SU-DHL-6 (cell line): ENCODE measurements around the gene VPS52.
A peak's percentile ranks its signal among the peaks of the same experiment; 100 is the strongest.

Experiments
- H2AFZ ChIP-seq: fragments of 200-600 bp; sonication (generic); 2 replicates; pipeline ENCODE4 v1.6.1; 2014; ENCODE audit warnings: low read depth, mild to moderate bottlenecking, moderate library complexity, mixed read lengths, antibody characterized with exemption, low read length; ENCODE audit not compliant: severe bottlenecking
- H3F3A ChIP-seq: fragments of 200-600 bp; shearing (Covaris generic); 2 replicates; pipeline ENCODE4 v1.6.0; 2016; ENCODE audit warnings: antibody characterized with exemption, mild to moderate bottlenecking; ENCODE audit not compliant: insufficient read depth
- H3K27ac ChIP-seq: fragments of 200-600 bp; sonication (generic); 2 replicates; pipeline ENCODE4 v1.5.1; 2016; ENCODE audit warnings: low read depth, mild to moderate bottlenecking, low read length, moderate library complexity, mixed read lengths
- H3K27me3 ChIP-seq: fragments of 200-600 bp; sonication (generic), shearing (Covaris generic); 2 replicates; pipeline ENCODE4 v1.6.0; 2014; ENCODE audit warnings: mild to moderate bottlenecking, low read length
- H3K36me3 ChIP-seq: fragments of 200-600 bp; sonication (generic); 2 replicates; pipeline ENCODE4 v1.6.1; 2014; ENCODE audit warnings: mild to moderate bottlenecking, low read length, mixed read lengths
- H3K4me2 ChIP-seq: fragments of 300-600, 200-600 bp; shearing (Covaris generic), sonication (generic); 2 replicates; pipeline ENCODE4 v1.6.0; 2014; ENCODE audit warnings: low read length, low read depth, mild to moderate bottlenecking; ENCODE audit not compliant: poor library complexity, severe bottlenecking
- H3K4me3 ChIP-seq: fragments of 200-600 bp; sonication (generic); 2 replicates; pipeline ENCODE4 v1.5.1; 2014; ENCODE audit warnings: antibody characterized with exemption, low read length, mild to moderate bottlenecking, mixed read lengths; ENCODE audit not compliant: insufficient read depth, poor library complexity, severe bottlenecking
- H3K79me2 ChIP-seq: fragments of 200-600 bp; sonication (generic); 2 replicates; pipeline ENCODE4 v1.6.1; 2014; ENCODE audit warnings: mild to moderate bottlenecking, low read length, moderate library complexity; ENCODE audit not compliant: insufficient read depth
- H3K9ac ChIP-seq: fragments of 200-600 bp; sonication (generic); 2 replicates; pipeline ENCODE4 v1.7.0; 2014; ENCODE audit warnings: mild to moderate bottlenecking, low read length
- H3K9me2 ChIP-seq: fragments of 200-600 bp; sonication (generic); replicated peaks from 2 replicates; pipeline ENCODE4 v1.6.1; 2014; ENCODE audit warnings: low read length; ENCODE audit not compliant: insufficient read depth
- H3K9me3 ChIP-seq: fragments of 200-600 bp; sonication (generic); 2 replicates; pipeline ENCODE4 v1.6.1; 2014; ENCODE audit warnings: low read length, mixed read lengths; ENCODE audit not compliant: insufficient read depth
- H4K20me1 ChIP-seq: fragments of 200-600 bp; sonication (generic); 2 replicates; pipeline ENCODE4 v1.6.1; 2014; ENCODE audit warnings: low read depth, mild to moderate bottlenecking, antibody characterized with exemption, low read length, moderate library complexity, mixed read lengths
- EZH2phosphoT487 ChIP-seq: fragments of 200-600 bp; sonication (generic), shearing (Covaris generic); conservative IDR thresholded peaks from 2 replicates; pipeline ENCODE4 v1.6.1; 2018; ENCODE audit warnings: mild to moderate bottlenecking, antibody characterized with exemption, low read length, moderate library complexity, mixed read lengths
- TF ChIP-seq, protein P1 (sequence below): fragments of 200-600 bp; sonication (generic); IDR thresholded peaks from one replicate; pipeline ENCODE4 v1.5.1; 2017; ENCODE audit warnings: antibody characterized with exemption, mild to moderate bottlenecking, low read length, moderate library complexity; ENCODE audit not compliant: insufficient read depth, poor library complexity, severe bottlenecking

The VPS52 gene

GRCh38 chr6:33250731-33251130, 20.9 kb downstream of the VPS52 start:
- Histone ChIP-seq H3K9me3 (no peaks in the 10 kb centered on the region), H3F3A (peaks cover 17% of the 10 kb centered on the region), H3K9me2 (no peaks in the 10 kb centered on the region), H3K4me3 (no peak overlapping the region), H2AFZ (no peak overlapping the region), H4K20me1 (no peaks in the 10 kb centered on the region), H3K27ac (no peak overlapping the region), H3K27me3 (no peaks in the 10 kb centered on the region), H3K9ac (peak overlapping the region; percentile 78; the same call in 1 of the 2 replicates), H3K4me2 (peak overlapping the region; percentile 75), H3K36me3 (no peaks in the 10 kb centered on the region), H3K79me2 (peaks cover 7% of the 10 kb centered on the region; the same call in 1 of the 2 replicates)
- no peak for TF ChIP-seq EZH2phosphoT487
- TF ChIP-seq, protein P1, sequence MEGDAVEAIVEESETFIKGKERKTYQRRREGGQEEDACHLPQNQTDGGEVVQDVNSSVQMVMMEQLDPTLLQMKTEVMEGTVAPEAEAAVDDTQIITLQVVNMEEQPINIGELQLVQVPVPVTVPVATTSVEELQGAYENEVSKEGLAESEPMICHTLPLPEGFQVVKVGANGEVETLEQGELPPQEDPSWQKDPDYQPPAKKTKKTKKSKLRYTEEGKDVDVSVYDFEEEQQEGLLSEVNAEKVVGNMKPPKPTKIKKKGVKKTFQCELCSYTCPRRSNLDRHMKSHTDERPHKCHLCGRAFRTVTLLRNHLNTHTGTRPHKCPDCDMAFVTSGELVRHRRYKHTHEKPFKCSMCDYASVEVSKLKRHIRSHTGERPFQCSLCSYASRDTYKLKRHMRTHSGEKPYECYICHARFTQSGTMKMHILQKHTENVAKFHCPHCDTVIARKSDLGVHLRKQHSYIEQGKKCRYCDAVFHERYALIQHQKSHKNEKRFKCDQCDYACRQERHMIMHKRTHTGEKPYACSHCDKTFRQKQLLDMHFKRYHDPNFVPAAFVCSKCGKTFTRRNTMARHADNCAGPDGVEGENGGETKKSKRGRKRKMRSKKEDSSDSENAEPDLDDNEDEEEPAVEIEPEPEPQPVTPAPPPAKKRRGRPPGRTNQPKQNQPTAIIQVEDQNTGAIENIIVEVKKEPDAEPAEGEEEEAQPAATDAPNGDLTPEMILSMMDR: no peak

DNA sequence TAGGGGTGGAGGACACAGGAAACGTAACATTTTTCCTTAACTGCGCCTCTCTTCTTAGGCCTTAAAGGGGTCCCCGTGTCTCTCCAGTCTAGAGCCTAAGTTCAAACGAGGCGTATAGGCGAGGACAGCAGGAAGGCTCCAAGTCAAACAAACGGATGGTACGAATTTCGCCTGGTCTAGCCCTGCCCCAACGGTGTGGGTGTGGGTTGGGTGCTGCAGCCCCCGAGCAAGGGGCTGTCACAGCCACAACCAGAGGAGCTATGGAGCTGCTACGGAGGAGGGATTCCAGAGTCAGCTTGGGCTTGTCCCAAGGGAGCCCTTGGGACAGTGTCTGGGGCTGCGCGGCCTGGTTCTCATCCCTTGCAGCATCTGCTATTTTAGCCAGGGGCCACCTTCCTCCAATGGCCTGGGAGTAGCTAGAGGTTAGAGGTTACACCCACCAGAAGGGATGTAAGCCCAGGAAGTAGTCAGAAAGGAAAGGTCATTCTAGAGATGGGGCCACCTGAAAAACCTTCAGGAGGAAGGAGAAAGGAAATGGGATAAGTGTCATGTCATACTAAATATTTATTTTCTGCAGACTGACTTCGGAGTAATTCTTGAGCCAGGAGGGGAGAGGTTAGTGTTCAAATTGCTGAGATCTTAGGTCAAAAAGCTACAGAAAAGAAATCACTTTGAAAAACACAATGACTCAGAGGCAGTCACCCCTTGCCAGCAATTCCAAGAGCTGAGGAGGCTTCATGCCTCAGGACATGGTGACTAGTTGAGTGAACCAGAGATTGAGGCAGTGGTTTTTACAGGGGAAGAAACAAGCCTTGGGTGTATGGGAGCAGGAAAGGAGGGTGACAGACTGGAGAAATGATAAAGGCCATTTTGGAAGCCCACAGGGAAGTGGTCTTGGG, 21.7 kb downstream of the VPS52 start:
- Histone ChIP-seq H3K9ac (peak overlapping the region; percentile 78), H3K27ac (peak overlapping the region; percentile 73), H4K20me1 (no peaks in the 10 kb centered on the region), H2AFZ (peak overlapping the region; percentile 43), H3K9me2 (no peaks in the 10 kb centered on the region), H3K4me2 (peak overlapping the region; percentile 75), H3F3A (peaks cover 17% of the 10 kb centered on the region), H3K9me3 (no peaks in the 10 kb centered on the region), H3K4me3 (peak overlapping the region; percentile 65), H3K79me2 (peaks cover 7% of the 10 kb centered on the region; the same call in 1 of the 2 replicates), H3K27me3 (no peaks in the 10 kb centered on the region), H3K36me3 (no peaks in the 10 kb centered on the region)
- TF ChIP-seq EZH2phosphoT487: no peak
- TF ChIP-seq, protein P1: no peak

- Histone ChIP-seq H3K9me3 (no peaks in the 10 kb centered on the region), H3K4me2 (peak overlapping the region; percentile 86), H3K9me2 (no peaks in the 10 kb centered on the region), H4K20me1 (no peaks in the 10 kb centered on the region), H3K27ac (peak overlapping the region; percentile 73), H3K79me2 (peaks cover 7% of the 10 kb centered on the region; the same call in 1 of the 2 replicates), H2AFZ (peak overlapping the region; percentile 88), H3K4me3 (peak overlapping the region; percentile 65), H3K9ac (peak overlapping the region; percentile 78), H3K27me3 (no peaks in the 10 kb centered on the region), H3F3A (peaks cover 12% of the 10 kb centered on the region), H3K36me3 (no peaks in the 10 kb centered on the region)
- TF ChIP-seq, protein P1: no peak
- no peak for TF ChIP-seq EZH2phosphoT487
Measured at GRCh38 chr6:33248932-33249731, 22.5 kb downstream of the VPS52 start.
